ENCODE results near the gene MAPK10.

- no peak for TF ChIP-seq POLR2AphosphoS5 (IDR thresholded peaks at IDR 0.05; ENCODE audit: borderline replicate concordance, low read depth, low read length)
- no peak for TF ChIP-seq EZH2 (IDR thresholded peaks at IDR 0.05)
- TF ChIP-seq FOXP2 (optimal IDR thresholded peaks at IDR 0.05; ENCODE audit: control extremely low read depth, extremely low read length, insufficient read depth): no peak
Observed at GRCh38 chr4:85953651-85954018, 406.2 kb downstream of the MAPK10 start.

Data from SK-N-MC (cell line).